ENCODE data around the gene RAB7A. TPM values are rescaled to one million over a fixed set of nuclear protein-coding genes. Genes with fewer than 3 reads are reported as not detected.
A peak's percentile ranks its signal among the peaks of the same experiment; 100 is the strongest.

The RAB7A gene
- total and polyA plus RNA-seq, 12 donors: 76.7 to 446 (median 133) TPM

- intact Hi-C loops (cut with DNase I): no loop called here
- Histone ChIP-seq H3K36me3 (replicated peaks in 1 of 2) (no peaks in the 10 kb centered on the region), H3K27ac (peak overlapping the region in 1 of 5 donors; percentile 26), H3K9me3 (replicated peaks in 1 of 3) (no peaks in the 10 kb centered on the region), H3K27me3 (no peaks in the 10 kb centered on the region), H3K4me1 (replicated peaks in 1 of 2) (peaks cover 13 to 48% of the 10 kb centered on the region in 2 donors), H3K4me3 (no peak overlapping the region)
- 63 to 74% (median 72%) methylated on average over 3 of the region's 3 CpGs for WGBS, 4 donors
- DNase-seq: peak in 3 of 7 donors; percentile 23 to 43 (median 25)
- TF ChIP-seq POLR2A (IDR thresholded peaks at IDR 0.05): no peak
- TF ChIP-seq CTCF (IDR thresholded peaks at IDR 0.05): no peak
These were observed 10.6 kb downstream of the RAB7A start for GRCh38 chr3:128736601-128737000.

GRCh38 chr3:128740621-128741020 lies 14.6 kb downstream of the RAB7A start:
- no peak for TF ChIP-seq POLR2A (IDR thresholded peaks at IDR 0.05)
- no peak for TF ChIP-seq CTCF (IDR thresholded peaks at IDR 0.05)
- no peak for DNase-seq
- H3K36me3 ChIP-seq (replicated peaks in 1 of 2): peaks cover 0 to 3% of the 10 kb centered on the region in 2 donors
- no peaks in the 10 kb centered on the region for H3K9me3 ChIP-seq (replicated peaks in 1 of 3)
- H3K4me3 ChIP-seq: no peak overlapping the region
- H3K27me3 ChIP-seq: no peaks in the 10 kb centered on the region
- intact Hi-C loops (cut with DNase I): no loop called here
- no peak overlapping the region for H3K27ac ChIP-seq
- peaks cover 0 to 16% of the 10 kb centered on the region in 2 donors for H3K4me1 ChIP-seq (replicated peaks in 1 of 2)
- WGBS, 4 donors: 96 to 100% (median 100%) methylated on average over 1 of the region's 1 CpG

GRCh38 chr3:128742821-128743594 lies 17.0 kb downstream of the RAB7A start:
- H3K4me1 ChIP-seq (replicated peaks in 1 of 2): peaks cover 0 to 6% of the 10 kb centered on the region in 2 donors
- intact Hi-C loops (cut with DNase I): no loop called here
- no peak overlapping the region for H3K27ac ChIP-seq
- TF ChIP-seq CTCF (IDR thresholded peaks at IDR 0.05) (no peak), POLR2A (IDR thresholded peaks at IDR 0.05) (no peak)
- no peaks in the 10 kb centered on the region for H3K9me3 ChIP-seq (replicated peaks in 1 of 3)
- 96 to 100% (median 98%) methylated on average over 3 to 38 of the region's 38 CpGs for WGBS, 4 donors
- H3K4me3 ChIP-seq: no peak overlapping the region
- H3K36me3 ChIP-seq (replicated peaks in 1 of 2): peaks cover 0 to 3% of the 10 kb centered on the region in 2 donors
- H3K27me3 ChIP-seq: no peaks in the 10 kb centered on the region
- no peak for DNase-seq

GRCh38 chr3:128745742-128746141 lies 19.8 kb downstream of the RAB7A start:
- Histone ChIP-seq H3K4me3 (no peak overlapping the region), H3K9me3 (replicated peaks in 1 of 3) (no peaks in the 10 kb centered on the region), H3K4me1 (replicated peaks in 1 of 2) (peaks cover 0 to 28% of the 10 kb centered on the region in 2 donors), H3K36me3 (replicated peaks in 1 of 2) (peaks cover 0 to 3% of the 10 kb centered on the region in 2 donors), H3K27me3 (no peaks in the 10 kb centered on the region), H3K27ac (no peak overlapping the region)
- no peak for DNase-seq
- TF ChIP-seq POLR2A (IDR thresholded peaks at IDR 0.05) (no peak), CTCF (IDR thresholded peaks at IDR 0.05) (no peak)
- WGBS, 4 donors: 88 to 93% (median 92%) methylated on average over 3 of the region's 3 CpGs
- intact Hi-C loops (cut with DNase I): no loop called here
